ENCODE measurements around the gene TRAK1. TPM values are rescaled to one million over a fixed set of nuclear protein-coding genes. Genes with fewer than 3 reads are reported as not detected.

The TRAK1 gene
- total and polyA plus RNA-seq, 8 donors: 28.2 to 50.3 (median 31.0) TPM

DNA sequence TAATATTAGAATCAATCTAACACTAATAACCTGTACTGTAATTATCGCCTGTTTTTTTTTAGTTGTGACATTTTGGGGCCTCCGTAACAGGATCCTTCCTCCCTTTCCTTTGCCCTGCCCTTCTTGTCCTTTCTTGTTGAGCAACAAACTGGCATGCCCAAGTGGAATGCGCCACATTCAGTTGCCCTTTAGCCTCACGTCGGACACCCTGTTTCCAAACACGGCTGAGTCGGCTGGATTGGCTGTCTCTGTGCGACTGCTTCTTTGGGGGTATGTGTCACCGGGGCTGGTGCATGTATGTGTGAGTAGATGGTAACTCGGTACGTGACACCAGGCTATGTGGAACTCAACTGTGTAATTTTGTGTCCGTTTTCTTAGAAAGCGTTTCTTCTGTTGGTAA lies 24.1 kb downstream of the TRAK1 start:
- TF ChIP-seq CTCF (IDR thresholded peaks at IDR 0.05): no peak
- ATAC-seq (no peak), DNase-seq (no peak)
- peaks cover 30 to 64% of the 10 kb centered on the region in 2 donors for H3K4me1 ChIP-seq
- no peaks in the 10 kb centered on the region for H3K9me3 ChIP-seq
- no peak overlapping the region for H3K4me3 ChIP-seq
- H3K27me3 ChIP-seq: no peaks in the 10 kb centered on the region
- no peaks in the 10 kb centered on the region for H3K36me3 ChIP-seq
- intact Hi-C loops (cut with DNase I): no loop called here
- no peak overlapping the region for H3K27ac ChIP-seq

DNA sequence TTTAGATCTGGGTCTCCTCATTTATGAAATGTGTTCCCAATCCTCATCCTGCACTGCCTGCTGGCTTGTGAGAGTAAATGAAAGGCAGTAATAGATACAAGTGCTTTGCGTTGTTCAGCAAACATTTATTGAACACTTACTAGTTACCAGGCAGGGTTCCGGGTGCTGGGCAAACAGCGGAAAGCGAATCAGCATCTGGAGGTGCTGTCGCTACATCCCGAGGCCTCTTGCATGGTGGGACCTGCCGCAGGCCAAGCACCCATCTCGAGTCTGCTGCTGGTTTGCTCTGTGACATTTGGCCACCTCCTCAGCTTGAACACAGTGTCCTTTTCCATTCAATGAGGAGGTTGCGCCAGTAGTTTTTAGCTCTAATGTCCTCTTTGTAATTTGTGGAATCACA lies 24.8 kb downstream of the TRAK1 start:
- H3K4me3 ChIP-seq: no peak overlapping the region
- no peak overlapping the region for H3K27ac ChIP-seq
- H3K36me3 ChIP-seq: no peaks in the 10 kb centered on the region
- no peak for DNase-seq
- no peaks in the 10 kb centered on the region for H3K27me3 ChIP-seq
- no peak for ATAC-seq
- peaks cover 30 to 71% of the 10 kb centered on the region in 2 donors for H3K4me1 ChIP-seq
- intact Hi-C loops (cut with DNase I): no loop called here
- TF ChIP-seq CTCF (IDR thresholded peaks at IDR 0.05): no peak
- no peaks in the 10 kb centered on the region for H3K9me3 ChIP-seq

DNA sequence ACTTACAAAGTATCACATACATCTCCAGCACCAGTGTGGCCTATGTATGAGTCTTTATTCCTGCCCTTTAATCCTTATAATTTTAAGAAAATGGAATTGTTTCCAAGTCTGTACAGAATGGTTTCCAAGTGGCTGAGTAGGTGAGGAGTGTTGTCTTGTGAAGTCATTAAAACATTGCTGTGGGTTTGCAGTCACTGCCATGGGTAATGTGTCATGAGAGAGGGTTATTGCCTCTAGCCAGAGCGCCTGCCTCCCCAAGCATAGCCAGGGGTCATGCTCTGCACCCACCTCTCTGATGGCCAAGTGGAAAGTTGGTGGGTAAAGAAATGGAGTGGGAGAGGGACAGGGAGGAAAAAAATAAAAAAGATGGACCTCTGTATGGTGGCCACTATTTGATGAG lies 25.3 kb downstream of the TRAK1 start:
- no peak for TF ChIP-seq CTCF (IDR thresholded peaks at IDR 0.05)
- Histone ChIP-seq H3K27ac (no peak overlapping the region), H3K4me3 (no peak overlapping the region), H3K36me3 (no peaks in the 10 kb centered on the region), H3K4me1 (peaks cover 30 to 71% of the 10 kb centered on the region in 2 donors), H3K9me3 (no peaks in the 10 kb centered on the region), H3K27me3 (no peaks in the 10 kb centered on the region)
- intact Hi-C loops (cut with DNase I): no loop called here
- ATAC-seq (no peak), DNase-seq (no peak)

- peak; percentile 20 to 27 for TF ChIP-seq CTCF (IDR thresholded peaks at IDR 0.05)
- H3K27ac ChIP-seq: peak overlapping the region; percentile 6 to 55
- H3K27me3 ChIP-seq: no peaks in the 10 kb centered on the region
- ATAC-seq (peak; percentile 85), DNase-seq (peak in 1 of 4 donors; percentile 68)
- no peak overlapping the region for H3K4me3 ChIP-seq
- no peaks in the 10 kb centered on the region for H3K9me3 ChIP-seq
- no peaks in the 10 kb centered on the region for H3K36me3 ChIP-seq
- H3K4me1 ChIP-seq: peaks cover 30 to 71% of the 10 kb centered on the region in 2 donors
- intact Hi-C loops (cut with DNase I): no loop called here
Observed at GRCh38 chr3:42117175-42118008, 26.2 kb downstream of the TRAK1 start.

GRCh38 chr3:42118762-42119361 lies 27.7 kb downstream of the TRAK1 start:
- no peak for TF ChIP-seq CTCF (IDR thresholded peaks at IDR 0.05)
- peak; percentile 72 for ATAC-seq
- intact Hi-C loops (cut with DNase I): no loop called here
- Histone ChIP-seq H3K36me3 (no peaks in the 10 kb centered on the region), H3K4me3 (no peak overlapping the region), H3K4me1 (peaks cover 30 to 75% of the 10 kb centered on the region in 2 donors), H3K27ac (peak overlapping the region; percentile 22 to 34), H3K9me3 (no peaks in the 10 kb centered on the region), H3K27me3 (no peaks in the 10 kb centered on the region)
- DNase-seq: no peak

Measured in left lung (tissue), 10 donors.